Astrocyte (in vitro differentiated cells and primary cell): ENCODE data around the gene DNASE1L3.

ENCODE experiments used
- EZH2 ChIP-seq: IDR thresholded peaks from 2 replicates; pipeline ENCODE4 v1.6.1; 2012; ENCODE audit warnings: mild to moderate bottlenecking, low read length, inconsistent platforms; ENCODE audit not compliant: insufficient read depth
- TF ChIP-seq, protein P1 (sequence below): IDR thresholded peaks from 2 replicates; pipeline ENCODE4 v1.5.1; 2011; ENCODE audit warnings: low read depth, mild to moderate bottlenecking, inconsistent platforms, low read length, moderate library complexity; ENCODE audit not compliant: insufficient read depth

DNA sequence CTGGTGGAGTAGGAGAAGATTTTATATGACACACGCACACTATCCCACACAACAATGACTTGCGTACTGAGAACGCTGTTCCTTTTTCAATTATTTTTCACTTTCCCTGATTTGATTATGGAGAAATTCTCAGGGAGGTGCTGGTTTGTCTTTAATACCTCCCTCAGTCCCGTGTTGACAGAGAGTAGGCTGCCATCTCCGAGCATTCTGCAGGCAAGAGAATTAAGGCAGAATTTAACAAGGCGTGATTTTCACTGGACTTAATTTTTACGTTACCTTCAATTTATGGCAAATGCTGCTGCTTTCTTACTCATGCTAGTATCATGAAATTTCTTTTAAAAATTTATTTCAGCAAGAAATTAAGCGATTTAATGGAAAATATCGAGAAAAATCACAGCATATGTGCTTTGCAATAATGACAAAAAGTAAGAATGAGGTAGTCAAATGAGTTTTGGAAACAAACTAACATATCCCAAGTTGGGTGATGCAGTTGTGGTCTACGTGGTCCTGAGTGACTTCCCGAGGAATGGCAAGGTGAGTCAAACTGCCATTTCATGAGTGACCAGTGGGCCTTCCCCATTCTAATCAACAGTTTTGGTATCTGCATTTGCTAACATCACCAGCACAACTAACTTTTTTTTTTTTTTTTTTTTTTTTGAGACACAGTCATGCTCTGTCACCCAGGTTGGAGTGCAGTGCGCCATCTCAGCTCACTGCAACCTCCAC, 16.9 kb downstream of the DNASE1L3 start:
- TF ChIP-seq, protein P1, sequence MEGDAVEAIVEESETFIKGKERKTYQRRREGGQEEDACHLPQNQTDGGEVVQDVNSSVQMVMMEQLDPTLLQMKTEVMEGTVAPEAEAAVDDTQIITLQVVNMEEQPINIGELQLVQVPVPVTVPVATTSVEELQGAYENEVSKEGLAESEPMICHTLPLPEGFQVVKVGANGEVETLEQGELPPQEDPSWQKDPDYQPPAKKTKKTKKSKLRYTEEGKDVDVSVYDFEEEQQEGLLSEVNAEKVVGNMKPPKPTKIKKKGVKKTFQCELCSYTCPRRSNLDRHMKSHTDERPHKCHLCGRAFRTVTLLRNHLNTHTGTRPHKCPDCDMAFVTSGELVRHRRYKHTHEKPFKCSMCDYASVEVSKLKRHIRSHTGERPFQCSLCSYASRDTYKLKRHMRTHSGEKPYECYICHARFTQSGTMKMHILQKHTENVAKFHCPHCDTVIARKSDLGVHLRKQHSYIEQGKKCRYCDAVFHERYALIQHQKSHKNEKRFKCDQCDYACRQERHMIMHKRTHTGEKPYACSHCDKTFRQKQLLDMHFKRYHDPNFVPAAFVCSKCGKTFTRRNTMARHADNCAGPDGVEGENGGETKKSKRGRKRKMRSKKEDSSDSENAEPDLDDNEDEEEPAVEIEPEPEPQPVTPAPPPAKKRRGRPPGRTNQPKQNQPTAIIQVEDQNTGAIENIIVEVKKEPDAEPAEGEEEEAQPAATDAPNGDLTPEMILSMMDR: no peak
- TF ChIP-seq EZH2: no peak
